Lower leg skin (tissue), 4 donors: ENCODE data around the gene TNFRSF1A. TPM values are rescaled to one million over a fixed set of nuclear protein-coding genes. Genes with fewer than 3 reads are reported as not detected.

Experiments
- DNase-seq, 2 donors: peaks; one replicate each; pipeline ENCODE4 v3.0.0-alpha.2; 2019; ENCODE audit warnings: low spot score in 2 of 2
- H3K4me3 ChIP-seq: fragments of 200-600 bp; sonication (generic); 2 replicates; pipeline ENCODE4 v1.5.1; 2017; ENCODE audit warnings: mild to moderate bottlenecking, low read depth; ENCODE audit not compliant: poor library complexity, severe bottlenecking
- POLR2A ChIP-seq, 2 donors: fragments of 450-650 bp; IDR thresholded peaks; one replicate each; pipeline ENCODE4 v1.6.1; 2016 to 2017; ENCODE audit warnings: antibody characterized with exemption in 2 of 2, mild to moderate bottlenecking in 1 of 2, moderate library complexity in 1 of 2
- WGBS, 2 donors: methylation state at CpG; one replicate each; pipeline ENCODE4 v1.1.5; 2018; 5-methylcytosine and 5-hydroxymethylcytosine counted together
- intact Hi-C: fragments of 100-400 bp; cut with DNase I; formaldehyde crosslinking; loops from one replicate; pipeline ENCODE4 v1.15.0; 2023; ENCODE audit warnings: low total_unique reads
- total RNA-seq, 4 donors: library from RNA; depleted of rRNA; stranded (reverse); fragments of >200 nt; gene quantifications; one replicate each; pipeline ENCODE4 v1.1.0, GENCODE V29; 2016
- TF ChIP-seq, protein P1 (sequence below), 3 donors: fragments of 450-650 bp; IDR thresholded peaks; one replicate each; pipeline ENCODE4 v1.5.1; 2016; ENCODE audit warnings: antibody characterized with exemption in 3 of 3, mild to moderate bottlenecking in 3 of 3, moderate library complexity in 2 of 3

TNFRSF1A gene
- total RNA-seq, 4 donors from 2014 or later: 104 to 252 (median 186) TPM

DNA sequence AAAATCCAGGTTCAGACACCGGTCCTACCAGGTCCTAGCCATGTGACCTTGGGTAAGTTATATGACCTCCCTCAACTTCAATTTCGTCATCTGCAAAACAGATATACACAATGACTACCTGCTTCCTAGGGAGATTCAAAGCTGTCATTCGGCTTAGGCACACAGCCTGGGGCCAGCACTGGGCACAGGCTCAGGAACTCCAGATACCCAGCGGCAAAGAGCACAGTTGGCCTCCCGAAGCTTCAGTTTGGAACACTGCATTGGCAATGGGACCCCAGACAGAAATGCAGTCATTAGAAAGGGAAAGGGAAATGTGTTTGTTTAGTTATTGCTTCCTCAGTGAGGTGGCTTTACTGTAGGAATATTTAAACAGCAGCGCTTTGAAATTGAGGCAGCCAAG, 20.0 kb downstream of the TNFRSF1A start:
- 37 to 38% methylated on average over 6 of the region's 6 CpGs for WGBS, 2 donors
- DNase-seq: no peak
- intact Hi-C loops: no loop called here
- TF ChIP-seq, protein P1, sequence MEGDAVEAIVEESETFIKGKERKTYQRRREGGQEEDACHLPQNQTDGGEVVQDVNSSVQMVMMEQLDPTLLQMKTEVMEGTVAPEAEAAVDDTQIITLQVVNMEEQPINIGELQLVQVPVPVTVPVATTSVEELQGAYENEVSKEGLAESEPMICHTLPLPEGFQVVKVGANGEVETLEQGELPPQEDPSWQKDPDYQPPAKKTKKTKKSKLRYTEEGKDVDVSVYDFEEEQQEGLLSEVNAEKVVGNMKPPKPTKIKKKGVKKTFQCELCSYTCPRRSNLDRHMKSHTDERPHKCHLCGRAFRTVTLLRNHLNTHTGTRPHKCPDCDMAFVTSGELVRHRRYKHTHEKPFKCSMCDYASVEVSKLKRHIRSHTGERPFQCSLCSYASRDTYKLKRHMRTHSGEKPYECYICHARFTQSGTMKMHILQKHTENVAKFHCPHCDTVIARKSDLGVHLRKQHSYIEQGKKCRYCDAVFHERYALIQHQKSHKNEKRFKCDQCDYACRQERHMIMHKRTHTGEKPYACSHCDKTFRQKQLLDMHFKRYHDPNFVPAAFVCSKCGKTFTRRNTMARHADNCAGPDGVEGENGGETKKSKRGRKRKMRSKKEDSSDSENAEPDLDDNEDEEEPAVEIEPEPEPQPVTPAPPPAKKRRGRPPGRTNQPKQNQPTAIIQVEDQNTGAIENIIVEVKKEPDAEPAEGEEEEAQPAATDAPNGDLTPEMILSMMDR (IDR thresholded peaks at IDR 0.05): no peak
- TF ChIP-seq POLR2A (IDR thresholded peaks at IDR 0.05): no peak
- H3K4me3 ChIP-seq: no peak overlapping the region

DNA sequence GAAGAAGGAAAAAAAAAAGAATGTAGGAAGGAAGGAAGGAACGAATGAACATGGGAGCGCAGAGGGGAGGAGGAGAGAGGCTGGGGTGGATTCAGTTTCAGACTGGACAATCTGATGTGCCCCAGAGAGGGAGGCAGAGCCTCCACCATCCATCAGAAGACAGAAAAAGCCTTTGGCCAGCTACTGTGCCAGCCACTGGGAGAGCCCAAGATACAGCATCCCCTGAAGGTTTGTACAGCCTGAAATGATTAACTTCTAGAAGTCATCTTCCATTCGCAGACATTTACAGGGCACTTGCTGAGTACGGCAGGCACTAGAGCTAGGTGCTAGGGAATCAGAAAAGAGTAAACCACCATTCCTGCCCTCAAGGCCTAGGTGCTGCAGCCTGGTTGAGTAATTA, 22.4 kb downstream of the TNFRSF1A start:
- intact Hi-C loops: no loop called here
- no peak overlapping the region for H3K4me3 ChIP-seq
- TF ChIP-seq, protein P1 (IDR thresholded peaks at IDR 0.05): no peak
- TF ChIP-seq POLR2A (IDR thresholded peaks at IDR 0.05): no peak
- WGBS, 2 donors: 84 to 85% methylated on average over 4 of the region's 4 CpGs
- no peak for DNase-seq

DNA sequence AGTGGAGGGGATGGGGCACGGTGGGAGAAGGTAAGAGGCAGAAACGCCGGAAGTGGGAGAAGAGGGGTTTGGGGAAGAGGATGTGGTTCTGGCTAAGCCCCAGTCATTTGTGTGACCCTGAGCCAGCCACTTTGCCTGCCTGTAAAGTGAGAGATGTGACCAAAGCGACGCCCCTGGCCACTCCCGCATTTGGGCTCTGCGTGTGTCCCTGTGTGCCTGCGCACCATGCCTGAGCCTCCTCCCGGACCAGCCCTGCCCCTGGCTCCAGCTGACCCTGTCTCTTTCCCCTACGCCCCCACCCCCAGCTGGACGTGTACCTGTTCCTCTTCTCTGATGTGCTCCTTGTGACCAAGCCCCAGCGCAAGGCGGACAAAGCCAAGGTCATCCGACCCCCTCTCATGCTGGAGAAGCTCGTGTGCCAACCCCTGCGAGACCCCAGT, 23.4 kb downstream of the TNFRSF1A start:
- no peak for TF ChIP-seq POLR2A (IDR thresholded peaks at IDR 0.05)
- TF ChIP-seq, protein P1 (IDR thresholded peaks at IDR 0.05): no peak
- intact Hi-C loops: no loop called here
- 83 to 84% methylated on average over 16 of the region's 16 CpGs for WGBS, 2 donors
- H3K4me3 ChIP-seq: no peak overlapping the region
- no peak for DNase-seq

DNA sequence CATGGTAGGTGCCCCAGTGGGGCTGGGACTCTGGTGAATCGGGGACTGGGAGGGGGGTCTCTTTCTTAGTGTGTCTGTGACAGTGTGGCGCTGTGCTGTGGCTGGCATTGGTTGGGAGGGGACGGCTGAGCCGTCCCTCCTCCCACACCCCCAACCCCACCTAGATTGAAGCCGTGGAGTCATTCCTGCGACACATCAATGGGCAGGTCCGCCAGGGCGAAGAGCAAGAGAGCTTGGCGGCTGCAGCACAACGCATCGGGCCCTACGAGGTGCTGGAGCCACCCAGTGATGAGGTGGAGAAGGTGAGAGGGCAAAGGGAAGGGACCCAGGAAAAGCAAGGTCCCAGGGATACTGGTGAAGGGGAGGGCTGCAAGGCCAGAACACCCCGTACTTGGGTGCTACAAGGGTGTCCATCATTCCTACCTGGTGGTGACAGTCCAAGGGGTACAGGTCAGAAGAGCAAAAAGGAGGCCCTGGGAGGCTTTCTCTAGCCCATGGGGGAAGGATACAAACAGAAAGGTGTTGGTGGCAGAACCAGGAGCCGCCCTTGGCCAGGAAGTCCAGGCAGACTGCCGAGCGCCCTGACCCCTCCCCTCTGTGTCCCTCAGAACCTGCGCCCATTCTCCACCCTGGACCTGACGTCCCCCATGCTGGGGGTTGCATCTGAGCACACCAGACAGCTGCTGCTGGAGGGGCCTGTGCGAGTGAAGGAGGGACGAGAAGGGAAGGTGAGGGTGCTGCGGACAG, 24.0 kb downstream of the TNFRSF1A start:
- no peak for TF ChIP-seq POLR2A (IDR thresholded peaks at IDR 0.05)
- TF ChIP-seq, protein P1 (IDR thresholded peaks at IDR 0.05): no peak
- H3K4me3 ChIP-seq: no peak overlapping the region
- 83 to 88% methylated on average over 20 to 21 of the region's 21 CpGs for WGBS, 2 donors
- no peak for DNase-seq
- intact Hi-C loops: no loop called here

DNA sequence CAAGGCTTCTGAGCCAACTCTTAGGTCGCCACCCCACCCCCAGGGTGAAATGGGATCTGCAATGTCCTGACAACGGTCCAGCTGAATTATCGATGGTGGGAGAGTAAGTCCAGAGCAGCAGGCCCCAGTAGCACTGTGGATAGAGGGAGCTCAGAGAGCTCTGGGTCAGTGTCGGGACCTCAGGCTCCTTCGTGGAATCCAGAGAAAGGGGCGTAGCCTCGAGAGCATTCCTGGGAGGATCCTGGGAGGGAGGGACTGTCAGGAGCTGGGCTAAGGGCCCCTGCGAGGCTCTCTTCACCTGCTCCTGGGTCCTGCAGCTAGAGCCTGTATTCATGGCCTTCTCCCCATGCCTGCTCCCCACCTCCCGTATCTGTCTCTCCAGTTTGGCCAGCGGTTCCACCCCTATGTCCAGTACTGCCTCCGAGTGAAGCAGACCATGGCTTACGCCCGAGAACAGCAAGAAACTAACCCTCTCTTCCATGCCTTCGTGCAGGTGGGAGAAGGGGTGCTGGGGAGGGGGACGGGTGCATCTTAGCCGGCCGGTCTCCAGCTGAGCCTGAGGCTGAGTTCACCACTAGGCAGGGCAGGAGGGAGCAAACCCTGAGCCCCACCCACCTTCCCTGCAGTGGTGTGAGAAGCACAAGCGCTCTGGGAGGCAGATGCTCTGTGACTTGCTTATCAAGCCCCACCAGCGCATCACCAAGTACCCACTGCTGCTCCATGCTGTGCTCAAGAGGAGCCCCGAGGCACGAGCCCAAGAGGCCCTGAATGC, 24.8 kb downstream of the TNFRSF1A start:
- 56 to 58% methylated on average over 19 to 20 of the region's 21 CpGs for WGBS, 2 donors
- no peak for TF ChIP-seq POLR2A (IDR thresholded peaks at IDR 0.05)
- TF ChIP-seq, protein P1 (IDR thresholded peaks at IDR 0.05): no peak
- DNase-seq: no peak
- no peak overlapping the region for H3K4me3 ChIP-seq
- intact Hi-C loops: no loop called here
